Left ventricle myocardium superior (tissue), 1 donor: ENCODE results near the gene LIN7A. TPM values are rescaled to one million over a fixed set of nuclear protein-coding genes. Genes with fewer than 3 reads are reported as not detected.

Experiments used
- ATAC-seq: fragments of 200-7000 bp; cut with Tn5 transposase; one replicate; pipeline ENCODE4 v1.9.1; 2020; ENCODE audit warnings: mild to moderate bottlenecking, moderate library complexity
- DNase-seq: peaks from one replicate; pipeline ENCODE4 v3.0.0-alpha.2; 2020
- intact Hi-C: fragments of 100-400 bp; cut with micrococcal nuclease; formaldehyde crosslinking; loops from one replicate; pipeline ENCODE4 v1.11.0; 2022
- long read RNA-seq: library from polyadenylated mRNA; unstranded; transcript quantifications from one replicate; pipeline ENCODE4 v2.0.0, GENCODE V29; 2021
- total RNA-seq: library from RNA; stranded (reverse); fragmentation: NEBNext Ultra II Directional; extraction: Animal tissue kit (Norgen Biotek cat#: 25700); gene quantifications from one replicate; pipeline ENCODE4 v1.2.1, GENCODE V29; 2021
- donor health status: DM: no; HTN: yes; CAD: no; lungs with severe emphysema.

The LIN7A gene
- 14.4 TPM for total RNA-seq
- long read RNA-seq, full-length matches to known transcripts = 6 of 7 reads
- long read RNA-seq, partial matches to known transcripts = 1 of 7 reads
- long read RNA-seq, other reads (novel, unspliced or antisense) = 0 of 7 reads

- ATAC-seq (peak; percentile 87), DNase-seq (peak; percentile 80)
- intact Hi-C loops = loop anchor here (5.0 kb wide), 1 partner anchor 100 kb away; no protein-coding TSS in a partner anchor
Measured at GRCh38 chr12:80937391-80938238, at the start of gene LIN7A. LIN7A (minus strand) TSS chr12:80937934; CDS start chr12:80937722, 212 bp downstream.

GRCh38 chr12:80986224-80986623, 48.5 kb upstream of the LIN7A start:
- ATAC-seq (no peak), DNase-seq (no peak)
- intact Hi-C loops = no loop called here

GRCh38 chr12:80979816-80980215, 42.1 kb upstream of the LIN7A start:
- intact Hi-C loops = no loop called here
- DNase-seq = no peak

GRCh38 chr12:80979251-80979650, 41.5 kb upstream of the LIN7A start:
- DNase-seq = no peak
- no peak for ATAC-seq
- intact Hi-C loops = no loop called here

More at GRCh38 chr12:80979816-80980215, 42.1 kb upstream of the LIN7A start:
- ATAC-seq = no peak

- DNase-seq (no peak), ATAC-seq (no peak)
- intact Hi-C loops = no loop called here
Measured at GRCh38 chr12:80977346-80977745, 39.6 kb upstream of the LIN7A start.

GRCh38 chr12:80968326-80968725, 30.6 kb upstream of the LIN7A start:
- DNase-seq (no peak), ATAC-seq (no peak)
- intact Hi-C loops = no loop called here

GRCh38 chr12:80967565-80967964, 29.8 kb upstream of the LIN7A start:
- ATAC-seq (no peak), DNase-seq (no peak)
- intact Hi-C loops = no loop called here

- intact Hi-C loops = no loop called here
- DNase-seq (no peak), ATAC-seq (no peak)
Measured at GRCh38 chr12:80966001-80966400, 28.3 kb upstream of the LIN7A start.

- ATAC-seq (no peak), DNase-seq (no peak)
- intact Hi-C loops = no loop called here
Measured at GRCh38 chr12:80958162-80958561, 20.4 kb upstream of the LIN7A start.

GRCh38 chr12:80954857-80955520, 17.3 kb upstream of the LIN7A start:
- ATAC-seq (no peak), DNase-seq (no peak)
- intact Hi-C loops = no loop called here

GRCh38 chr12:80952443-80952842, 14.7 kb upstream of the LIN7A start:
- no peak for ATAC-seq
- DNase-seq = no peak
- intact Hi-C loops = no loop called here

- intact Hi-C loops = loop anchor here (10.0 kb wide), 1 partner anchor 532 kb away; no protein-coding TSS in a partner anchor
- no peak for ATAC-seq
- no peak for DNase-seq
Measured at GRCh38 chr12:80946591-80946990, 8.9 kb upstream of the LIN7A start.

- intact Hi-C loops = loop anchor here (10.0 kb wide), 1 partner anchor 529 kb away; no protein-coding TSS in a partner anchor
- DNase-seq = no peak
- no peak for ATAC-seq
Measured at GRCh38 chr12:80943338-80943737, 5.6 kb upstream of the LIN7A start.

- no peak for ATAC-seq
- intact Hi-C loops = loop anchor here (10.0 kb wide), 1 partner anchor 527 kb away; no protein-coding TSS in a partner anchor
Measured at GRCh38 chr12:80941916-80942315, 4.2 kb upstream of the LIN7A start.

GRCh38 chr12:80939231-80939950, 1.7 kb upstream of the LIN7A start:
- intact Hi-C loops = loop anchor here (5.0 kb wide), 1 partner anchor 102 kb away; no protein-coding TSS in a partner anchor
- no peak for DNase-seq
- ATAC-seq = no peak

More at GRCh38 chr12:80941916-80942315, 4.2 kb upstream of the LIN7A start:
- no peak for DNase-seq

- intact Hi-C loops = loop anchor here (5.0 kb wide), 1 partner anchor 101 kb away; no protein-coding TSS in a partner anchor
- ATAC-seq (no peak), DNase-seq (no peak)
Measured at GRCh38 chr12:80938397-80938796, 663 bp upstream of the LIN7A start.

- intact Hi-C loops = loop anchor here (5.0 kb wide), 1 partner anchor 100 kb away; no protein-coding TSS in a partner anchor
- peak; percentile 66 for DNase-seq
- peak; percentile 84 for ATAC-seq
Measured at GRCh38 chr12:80936642-80937390, 918 bp downstream of the LIN7A start.

- DNase-seq = no peak
- intact Hi-C loops = loop anchor here (5.0 kb wide), 1 partner anchor 99 kb away; no protein-coding TSS in a partner anchor
- peak; percentile 73 for ATAC-seq
Measured at GRCh38 chr12:80936353-80936641, 1.4 kb downstream of the LIN7A start.

- DNase-seq = no peak
- intact Hi-C loops = loop anchor here (5.0 kb wide), 1 partner anchor 98 kb away; no protein-coding TSS in a partner anchor
- no peak for ATAC-seq
Measured at GRCh38 chr12:80935111-80935510, 2.6 kb downstream of the LIN7A start.
